Neural cell (in vitro differentiated cells): Measurements from ENCODE around the gene NOSIP. TPM values are rescaled to one million over a fixed set of nuclear protein-coding genes. Genes with fewer than 3 reads are reported as not detected.

Experiments used
- H2AFZ ChIP-seq: fragments of 200-600, 300-800 bp; sonication (generic), shearing (Covaris generic); 2 replicates; pipeline ENCODE4 v1.6.0; 2014; ENCODE audit warnings: low read depth, mild to moderate bottlenecking, antibody characterized with exemption, low read length, moderate library complexity
- H3F3A ChIP-seq: fragments of 200-600 bp; shearing (Covaris generic); 2 replicates; pipeline ENCODE4 v1.6.1; 2016; ENCODE audit warnings: mild to moderate bottlenecking, moderate library complexity, mixed read lengths, antibody characterized with exemption, low read length; ENCODE audit not compliant: insufficient read depth, poor library complexity, severe bottlenecking
- H3K27ac ChIP-seq: fragments of 200-600, 300-800 bp; sonication (generic), shearing (Covaris generic); 2 replicates; pipeline ENCODE4 v1.5.1; 2014; ENCODE audit warnings: mild to moderate bottlenecking, low read length, moderate library complexity
- H3K27me3 ChIP-seq: fragments of 300-800, 200-600 bp; sonication (generic), shearing (Covaris generic); 2 replicates; pipeline ENCODE4 v1.6.0; 2014; ENCODE audit warnings: mild to moderate bottlenecking, low read depth, low read length, moderate library complexity; ENCODE audit not compliant: insufficient read depth
- H3K36me3 ChIP-seq: fragments of 300-800, 200-600 bp; sonication (generic), shearing (Covaris generic); 2 replicates; pipeline ENCODE4 v1.5.1; 2014; ENCODE audit warnings: mild to moderate bottlenecking, antibody characterized with exemption, low read length, moderate library complexity; ENCODE audit not compliant: insufficient read depth
- H3K4me2 ChIP-seq: fragments of 300-800, 200-600 bp; sonication (generic), shearing (Covaris generic); 2 replicates; pipeline ENCODE4 v1.6.0; 2014; ENCODE audit warnings: mild to moderate bottlenecking, low read length
- H3K4me3 ChIP-seq: fragments of 300-800, 200-600 bp; sonication (generic), shearing (Covaris generic); 2 replicates; pipeline ENCODE4 v1.5.1; 2014; ENCODE audit warnings: mild to moderate bottlenecking, low read length, moderate library complexity
- H3K79me2 ChIP-seq: fragments of 200-600 bp; shearing (Covaris generic); replicated peaks from 2 replicates; pipeline ENCODE4 v1.6.0; 2014; ENCODE audit warnings: mild to moderate bottlenecking, low read length, moderate library complexity; ENCODE audit not compliant: insufficient read depth
- H3K9ac ChIP-seq: fragments of 300-800, 200-600 bp; sonication (generic), shearing (Covaris generic); 2 replicates; pipeline ENCODE4 v1.6.1; 2016; ENCODE audit warnings: mild to moderate bottlenecking, low read length, mixed read lengths
- H3K9me2 ChIP-seq: fragments of 200-600 bp; shearing (Covaris generic); 2 replicates; pipeline ENCODE4 v1.6.1; 2016; ENCODE audit warnings: mild to moderate bottlenecking, low read length, mixed read lengths; ENCODE audit not compliant: insufficient read depth
- H3K9me3 ChIP-seq: fragments of 200-600, 300-800 bp; sonication (generic), shearing (Covaris generic); 2 replicates; pipeline ENCODE4 v1.6.1; 2016; ENCODE audit warnings: mild to moderate bottlenecking, mixed run types, low read length, moderate library complexity, mixed read lengths
- H4K20me1 ChIP-seq: fragments of 200-600 bp; shearing (Covaris generic); 2 replicates; pipeline ENCODE4 v1.6.1; 2016; ENCODE audit warnings: mild to moderate bottlenecking, mixed run types; ENCODE audit not compliant: insufficient read depth
- EP300 ChIP-seq: fragments of 450-650 bp; conservative IDR thresholded peaks from 2 replicates; pipeline ENCODE4 v1.6.1; 2014; ENCODE audit warnings: antibody characterized with exemption, mild to moderate bottlenecking, moderate library complexity; ENCODE audit not compliant: poor library complexity, severe bottlenecking
- EZH2 ChIP-seq: fragments of 200-600, 300-800 bp; shearing (Covaris generic), sonication (generic); IDR thresholded peaks from 2 replicates; pipeline ENCODE4 v1.6.1; 2014; ENCODE audit warnings: antibody characterized with exemption, low read length, borderline replicate concordance, mild to moderate bottlenecking; ENCODE audit not compliant: insufficient read depth, poor library complexity, severe bottlenecking
- MXI1 ChIP-seq: fragments of 450-650 bp; conservative IDR thresholded peaks from 2 replicates; pipeline ENCODE4 v1.6.1; 2014; ENCODE audit warnings: antibody characterized with exemption, mild to moderate bottlenecking; ENCODE audit not compliant: poor library complexity, severe bottlenecking
- POLR2AphosphoS5 ChIP-seq: IDR thresholded peaks from 2 replicates; pipeline ENCODE4 v1.6.1; 2012
- RAD21 ChIP-seq: fragments of 450-650 bp; conservative IDR thresholded peaks from 2 replicates; pipeline ENCODE4 v1.6.1; 2014; ENCODE audit warnings: antibody characterized with exemption, mild to moderate bottlenecking, moderate library complexity
- SMC3 ChIP-seq: fragments of 450-650 bp; conservative IDR thresholded peaks from 2 replicates; pipeline ENCODE4 v1.6.1; 2014; ENCODE audit warnings: antibody characterized with exemption, mild to moderate bottlenecking, moderate library complexity; ENCODE audit not compliant: poor library complexity
- TAF1 ChIP-seq: IDR thresholded peaks from 2 replicates; pipeline ENCODE4 v1.6.1; 2012; ENCODE audit warnings: low read depth
- polyA plus RNA-seq: library from polyadenylated mRNA; depleted of rRNA; stranded (reverse); fragments of >200 nt; gene quantifications from 2 replicates; pipeline ENCODE4 v1.2.3, GENCODE V29; 2014
- TF ChIP-seq, protein P1 (sequence below): IDR thresholded peaks from 2 replicates; pipeline ENCODE4 v1.6.1; 2012; ENCODE audit warnings: borderline replicate concordance
- TF ChIP-seq, protein P2 (sequence below): fragments of 450-650 bp; IDR thresholded peaks from 2 replicates; pipeline ENCODE4 v1.5.1; 2014; ENCODE audit warnings: antibody characterized with exemption, mild to moderate bottlenecking, moderate library complexity; ENCODE audit not compliant: poor library complexity, severe bottlenecking

NOSIP gene
- polyA plus RNA-seq, 1 donor from 2014 or later: 129 TPM

DNA sequence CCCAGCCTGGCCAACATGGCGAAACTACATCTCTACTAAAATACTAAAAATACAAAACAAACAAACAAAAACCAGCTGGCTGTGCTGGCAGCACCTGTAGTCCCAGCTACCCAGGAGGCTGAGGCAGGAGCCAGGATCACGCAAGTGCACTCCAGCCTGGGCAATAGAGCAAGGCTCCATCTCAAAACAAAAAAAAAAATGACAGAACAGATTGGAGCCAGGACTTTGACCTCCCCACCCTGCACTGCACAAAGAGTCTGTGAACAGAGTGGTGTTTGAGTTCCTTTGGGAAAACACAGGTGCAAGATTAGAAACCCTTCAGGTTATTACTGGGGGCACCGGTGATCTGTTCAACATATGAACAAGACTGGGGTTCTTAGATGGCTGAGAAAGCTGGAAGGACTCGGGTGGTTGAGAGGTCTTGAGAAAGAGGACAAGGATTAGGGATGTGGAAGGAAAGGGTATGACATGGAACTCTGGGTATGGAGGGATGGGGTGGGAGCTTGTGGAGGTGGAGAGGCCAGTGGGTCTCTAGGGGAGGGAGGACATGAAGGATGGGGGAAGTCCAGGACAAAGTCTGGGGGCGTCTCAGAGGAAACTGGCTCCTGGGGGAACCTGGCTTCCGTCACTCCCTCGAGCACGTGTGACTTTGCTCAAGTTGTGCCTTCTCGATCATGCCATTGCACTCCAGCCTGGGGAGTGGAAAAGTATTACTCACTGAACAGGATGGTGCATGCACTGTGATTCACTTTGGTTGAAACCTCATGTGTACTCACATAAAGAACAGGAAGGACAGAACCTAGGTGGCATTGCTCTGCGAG, 26.7 kb downstream of the NOSIP start:
- Histone ChIP-seq H3K4me2 (no peak overlapping the region), H3K9ac (no peak overlapping the region), H4K20me1 (no peaks in the 10 kb centered on the region), H3F3A (no peaks in the 10 kb centered on the region), H3K36me3 (no peaks in the 10 kb centered on the region), H3K9me2 (no peaks in the 10 kb centered on the region), H3K27me3 (no peaks in the 10 kb centered on the region), H2AFZ (no peak overlapping the region), H3K79me2 (no peaks in the 10 kb centered on the region), H3K27ac (no peak overlapping the region), H3K4me3 (no peak overlapping the region), H3K9me3 (no peaks in the 10 kb centered on the region)
- TF ChIP-seq POLR2AphosphoS5: no peak
- no peak for TF ChIP-seq SMC3
- no peak for TF ChIP-seq RAD21
- no peak for TF ChIP-seq MXI1
- no peak for TF ChIP-seq EZH2
- no peak for TF ChIP-seq TAF1
- TF ChIP-seq, protein P1, sequence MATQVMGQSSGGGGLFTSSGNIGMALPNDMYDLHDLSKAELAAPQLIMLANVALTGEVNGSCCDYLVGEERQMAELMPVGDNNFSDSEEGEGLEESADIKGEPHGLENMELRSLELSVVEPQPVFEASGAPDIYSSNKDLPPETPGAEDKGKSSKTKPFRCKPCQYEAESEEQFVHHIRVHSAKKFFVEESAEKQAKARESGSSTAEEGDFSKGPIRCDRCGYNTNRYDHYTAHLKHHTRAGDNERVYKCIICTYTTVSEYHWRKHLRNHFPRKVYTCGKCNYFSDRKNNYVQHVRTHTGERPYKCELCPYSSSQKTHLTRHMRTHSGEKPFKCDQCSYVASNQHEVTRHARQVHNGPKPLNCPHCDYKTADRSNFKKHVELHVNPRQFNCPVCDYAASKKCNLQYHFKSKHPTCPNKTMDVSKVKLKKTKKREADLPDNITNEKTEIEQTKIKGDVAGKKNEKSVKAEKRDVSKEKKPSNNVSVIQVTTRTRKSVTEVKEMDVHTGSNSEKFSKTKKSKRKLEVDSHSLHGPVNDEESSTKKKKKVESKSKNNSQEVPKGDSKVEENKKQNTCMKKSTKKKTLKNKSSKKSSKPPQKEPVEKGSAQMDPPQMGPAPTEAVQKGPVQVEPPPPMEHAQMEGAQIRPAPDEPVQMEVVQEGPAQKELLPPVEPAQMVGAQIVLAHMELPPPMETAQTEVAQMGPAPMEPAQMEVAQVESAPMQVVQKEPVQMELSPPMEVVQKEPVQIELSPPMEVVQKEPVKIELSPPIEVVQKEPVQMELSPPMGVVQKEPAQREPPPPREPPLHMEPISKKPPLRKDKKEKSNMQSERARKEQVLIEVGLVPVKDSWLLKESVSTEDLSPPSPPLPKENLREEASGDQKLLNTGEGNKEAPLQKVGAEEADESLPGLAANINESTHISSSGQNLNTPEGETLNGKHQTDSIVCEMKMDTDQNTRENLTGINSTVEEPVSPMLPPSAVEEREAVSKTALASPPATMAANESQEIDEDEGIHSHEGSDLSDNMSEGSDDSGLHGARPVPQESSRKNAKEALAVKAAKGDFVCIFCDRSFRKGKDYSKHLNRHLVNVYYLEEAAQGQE: no peak
- TF ChIP-seq, protein P2, sequence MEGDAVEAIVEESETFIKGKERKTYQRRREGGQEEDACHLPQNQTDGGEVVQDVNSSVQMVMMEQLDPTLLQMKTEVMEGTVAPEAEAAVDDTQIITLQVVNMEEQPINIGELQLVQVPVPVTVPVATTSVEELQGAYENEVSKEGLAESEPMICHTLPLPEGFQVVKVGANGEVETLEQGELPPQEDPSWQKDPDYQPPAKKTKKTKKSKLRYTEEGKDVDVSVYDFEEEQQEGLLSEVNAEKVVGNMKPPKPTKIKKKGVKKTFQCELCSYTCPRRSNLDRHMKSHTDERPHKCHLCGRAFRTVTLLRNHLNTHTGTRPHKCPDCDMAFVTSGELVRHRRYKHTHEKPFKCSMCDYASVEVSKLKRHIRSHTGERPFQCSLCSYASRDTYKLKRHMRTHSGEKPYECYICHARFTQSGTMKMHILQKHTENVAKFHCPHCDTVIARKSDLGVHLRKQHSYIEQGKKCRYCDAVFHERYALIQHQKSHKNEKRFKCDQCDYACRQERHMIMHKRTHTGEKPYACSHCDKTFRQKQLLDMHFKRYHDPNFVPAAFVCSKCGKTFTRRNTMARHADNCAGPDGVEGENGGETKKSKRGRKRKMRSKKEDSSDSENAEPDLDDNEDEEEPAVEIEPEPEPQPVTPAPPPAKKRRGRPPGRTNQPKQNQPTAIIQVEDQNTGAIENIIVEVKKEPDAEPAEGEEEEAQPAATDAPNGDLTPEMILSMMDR: no peak
- TF ChIP-seq EP300: no peak

DNA sequence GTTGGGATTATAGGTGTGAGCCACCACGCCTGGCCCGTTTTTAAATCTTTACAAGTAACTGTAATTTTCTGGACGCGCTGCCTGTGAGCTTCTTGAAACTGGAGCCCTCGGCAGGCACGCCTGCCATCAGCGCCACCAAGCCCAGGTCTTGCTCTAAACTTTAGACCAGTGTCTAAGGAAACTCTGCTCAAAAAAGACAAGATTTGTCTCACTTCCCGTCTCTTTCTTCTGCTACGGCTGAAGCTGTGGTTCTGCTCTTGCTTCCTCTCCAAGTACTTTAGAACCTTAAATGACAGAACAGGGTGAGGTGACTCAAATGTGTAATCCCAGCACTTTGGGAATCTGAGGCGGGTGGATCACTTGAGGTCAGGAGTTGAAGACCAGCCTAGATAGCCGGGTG, 27.6 kb downstream of the NOSIP start:
- H3K79me2 ChIP-seq: no peaks in the 10 kb centered on the region
- H4K20me1 ChIP-seq: no peaks in the 10 kb centered on the region
- H3K27ac ChIP-seq: no peak overlapping the region
- no peaks in the 10 kb centered on the region for H3F3A ChIP-seq
- H3K4me3 ChIP-seq: no peak overlapping the region
- H3K9ac ChIP-seq: no peak overlapping the region
- H3K27me3 ChIP-seq: no peaks in the 10 kb centered on the region
- no peak overlapping the region for H3K4me2 ChIP-seq
- no peak overlapping the region for H2AFZ ChIP-seq
- TF ChIP-seq, protein P2: no peak
- no peak for TF ChIP-seq EZH2
- TF ChIP-seq, protein P1: no peak
- TF ChIP-seq POLR2AphosphoS5: no peak
- no peak for TF ChIP-seq SMC3
- TF ChIP-seq TAF1: no peak
- H3K9me2 ChIP-seq: no peaks in the 10 kb centered on the region
- H3K9me3 ChIP-seq: no peaks in the 10 kb centered on the region
- no peaks in the 10 kb centered on the region for H3K36me3 ChIP-seq
